Hepatocyte (in vitro differentiated cells): ENCODE measurements around the gene CYYR1. TPM values are rescaled to one million over a fixed set of nuclear protein-coding genes. Genes with fewer than 3 reads are reported as not detected.
A peak's percentile ranks its signal among the peaks of the same experiment; 100 is the strongest.

Experiments
- DNase-seq: peaks from one replicate; pipeline ENCODE4 v3.0.0-alpha.2; 2016; ENCODE audit warnings: low spot score
- H2AFZ ChIP-seq: fragments of 200-600 bp; sonication (generic); 2 replicates; pipeline ENCODE4 v1.6.0; 2016; ENCODE audit warnings: antibody characterized with exemption, mild to moderate bottlenecking
- H3K27ac ChIP-seq: fragments of 200-600 bp; sonication (generic); 2 replicates; pipeline ENCODE4 v1.5.1; 2016; ENCODE audit warnings: mild to moderate bottlenecking
- H3K27me3 ChIP-seq: fragments of 200-600 bp; sonication (generic); 2 replicates; pipeline ENCODE4 v1.6.1; 2016
- H3K36me3 ChIP-seq: fragments of 200-600 bp; sonication (generic); replicated peaks from 2 replicates; pipeline ENCODE4 v1.5.1; 2016; ENCODE audit warnings: low read depth; ENCODE audit not compliant: insufficient read depth
- H3K4me1 ChIP-seq: fragments of 200-600 bp; sonication (generic); 2 replicates; pipeline ENCODE4 v1.5.1; 2016; ENCODE audit warnings: mild to moderate bottlenecking, moderate library complexity; ENCODE audit not compliant: insufficient read depth
- H3K4me2 ChIP-seq: fragments of 200-600 bp; sonication (generic); 2 replicates; pipeline ENCODE4 v1.6.0; 2016
- H3K4me3 ChIP-seq: fragments of 200-600 bp; sonication (generic); 2 replicates; pipeline ENCODE4 v1.5.1; 2016; ENCODE audit warnings: mild to moderate bottlenecking
- H3K79me2 ChIP-seq: fragments of 200-600 bp; sonication (generic); 2 replicates; pipeline ENCODE4 v1.6.0; 2017; ENCODE audit warnings: mild to moderate bottlenecking
- H3K9me2 ChIP-seq: fragments of 200-600 bp; sonication (generic); replicated peaks from 2 replicates; pipeline ENCODE4 v1.6.0; 2017; ENCODE audit warnings: mild to moderate bottlenecking; ENCODE audit not compliant: insufficient read depth
- H3K9me3 ChIP-seq: fragments of 200-600 bp; sonication (generic); 2 replicates; pipeline ENCODE4 v1.5.1; 2016; ENCODE audit warnings: low read depth, mild to moderate bottlenecking
- H4K20me1 ChIP-seq: fragments of 200-600 bp; sonication (generic); 2 replicates; pipeline ENCODE4 v1.6.0; 2016; ENCODE audit warnings: mild to moderate bottlenecking; ENCODE audit not compliant: insufficient read depth, poor library complexity, severe bottlenecking
- CTCF ChIP-seq: fragments of 200-600 bp; sonication (generic); IDR thresholded peaks from 2 replicates; pipeline ENCODE4 v1.5.1; 2016; ENCODE audit warnings: antibody characterized with exemption, mild to moderate bottlenecking; ENCODE audit not compliant: poor library complexity
- EZH2 ChIP-seq: fragments of 200-600 bp; sonication (generic); IDR thresholded peaks from 2 replicates; pipeline ENCODE4 v1.6.1; 2016; ENCODE audit warnings: antibody characterized with exemption, mild to moderate bottlenecking, borderline replicate concordance
- EZH2phosphoT487 ChIP-seq: fragments of 200-600 bp; sonication (generic); IDR thresholded peaks from one replicate; pipeline ENCODE4 v1.6.1; 2018; ENCODE audit warnings: antibody characterized with exemption, mild to moderate bottlenecking, low read depth, moderate library complexity; ENCODE audit not compliant: unreplicated experiment, severe bottlenecking
- WGBS: methylation state at CpG from one replicate; pipeline ENCODE4 v1.1.6; 2016; ENCODE audit warnings: low lambda C conversion rate; ENCODE audit errors: missing lambda C conversion rate; 5-methylcytosine and 5-hydroxymethylcytosine counted together
- polyA plus RNA-seq: library from polyadenylated mRNA; unstranded; fragments of >200 nt; fragmentation: Nextera tagmentation; extraction: Ambion mirVana; gene quantifications from 2 replicates; pipeline ENCODE4 v1.2.1, GENCODE V29; 2016
- total RNA-seq: library from RNA; depleted of rRNA; stranded (reverse); fragments of >200 nt; gene quantifications from 2 replicates; pipeline ENCODE4 v1.2.3, GENCODE V29; 2014

Gene CYYR1
- total and polyA plus RNA-seq, 2 experiments from 2014 or later = 6.6 to 7.6 TPM

GRCh38 chr21:26501495-26502021 is 71.5 kb downstream of the CYYR1 start:
- Histone ChIP-seq H2AFZ (no peak overlapping the region), H3K4me3 (no peak overlapping the region), H3K79me2 (no peaks in the 10 kb centered on the region), H3K4me1 (no peaks in the 10 kb centered on the region), H3K36me3 (no peaks in the 10 kb centered on the region), H3K27me3 (no peaks in the 10 kb centered on the region), H3K4me2 (no peak overlapping the region), H4K20me1 (no peaks in the 10 kb centered on the region), H3K9me3 (no peaks in the 10 kb centered on the region), H3K9me2 (no peaks in the 10 kb centered on the region), H3K27ac (no peak overlapping the region)
- 91% methylated on average over 3 of the region's 3 CpGs for WGBS
- TF ChIP-seq EZH2 (no peak), EZH2phosphoT487 (no peak), CTCF (no peak)
- no peak for DNase-seq

DNA sequence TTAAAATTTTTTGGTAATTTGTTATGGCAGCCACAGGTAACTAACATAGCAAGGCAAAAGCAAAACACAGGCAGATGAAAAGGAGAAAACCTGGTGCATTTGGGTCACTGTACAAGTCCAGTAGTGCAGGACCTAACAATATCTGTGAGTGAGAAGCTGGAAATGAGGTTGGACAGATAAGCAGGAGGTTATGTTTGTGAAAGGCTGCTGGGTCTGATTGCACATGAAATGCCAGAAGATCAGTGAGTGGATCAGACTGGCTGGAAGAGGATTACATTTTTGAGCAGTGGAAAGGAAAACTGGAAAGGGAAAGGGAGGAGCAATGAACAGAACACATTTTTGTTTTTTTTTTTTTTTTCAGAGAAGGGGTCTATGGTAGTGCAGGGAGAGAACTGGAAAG is 73.6 kb downstream of the CYYR1 start:
- no peak for TF ChIP-seq CTCF
- no peak for TF ChIP-seq EZH2phosphoT487
- TF ChIP-seq EZH2 = no peak
- DNase-seq = peak; percentile 11
- Histone ChIP-seq H3K9me3 (no peaks in the 10 kb centered on the region), H3K27ac (no peak overlapping the region), H2AFZ (no peak overlapping the region), H3K9me2 (no peaks in the 10 kb centered on the region), H3K4me2 (no peak overlapping the region), H3K79me2 (no peaks in the 10 kb centered on the region), H4K20me1 (no peaks in the 10 kb centered on the region), H3K4me3 (no peak overlapping the region), H3K4me1 (no peaks in the 10 kb centered on the region), H3K36me3 (no peaks in the 10 kb centered on the region), H3K27me3 (no peaks in the 10 kb centered on the region)

DNA sequence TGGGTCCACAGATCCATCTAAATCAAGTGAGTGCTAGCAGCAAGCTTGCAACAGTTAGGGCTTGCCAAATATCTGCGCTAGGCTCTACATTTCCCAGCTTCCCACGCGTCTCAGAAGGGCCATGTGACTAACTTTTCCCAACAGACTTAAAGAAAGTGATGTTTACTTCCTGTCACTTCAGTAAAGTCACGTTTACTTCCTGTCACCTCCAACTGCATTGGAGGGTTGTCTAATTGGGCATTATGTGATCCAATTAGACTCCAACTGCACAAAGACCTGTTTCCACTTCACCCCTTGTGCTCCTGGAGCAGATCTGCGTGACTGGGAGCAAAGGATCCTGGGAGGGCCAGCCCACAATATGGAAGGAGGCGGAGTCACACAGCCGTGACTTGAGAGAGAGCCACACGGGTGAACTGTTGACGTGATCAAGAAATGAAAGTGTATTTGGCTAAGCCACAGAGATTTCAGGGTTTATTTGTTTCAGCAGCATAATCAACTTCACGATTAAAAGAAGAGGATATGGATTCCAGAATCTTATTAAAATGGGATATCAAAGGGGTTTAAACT is 77.7 kb downstream of the CYYR1 start:
- no peak for TF ChIP-seq EZH2phosphoT487
- no peak for TF ChIP-seq CTCF
- TF ChIP-seq EZH2 = no peak
- Histone ChIP-seq H3K4me2 (no peak overlapping the region), H2AFZ (no peak overlapping the region), H3K27ac (no peak overlapping the region), H4K20me1 (no peaks in the 10 kb centered on the region), H3K4me1 (no peaks in the 10 kb centered on the region), H3K79me2 (no peaks in the 10 kb centered on the region), H3K27me3 (no peaks in the 10 kb centered on the region), H3K36me3 (no peaks in the 10 kb centered on the region), H3K9me2 (no peaks in the 10 kb centered on the region), H3K4me3 (no peak overlapping the region), H3K9me3 (no peaks in the 10 kb centered on the region)
- DNase-seq = no peak
- WGBS = 95% methylated on average over 10 of the region's 10 CpGs

- Histone ChIP-seq H3K4me1 (no peaks in the 10 kb centered on the region), H3K36me3 (no peaks in the 10 kb centered on the region), H2AFZ (no peak overlapping the region), H3K79me2 (no peaks in the 10 kb centered on the region), H3K27ac (no peak overlapping the region), H3K4me2 (no peak overlapping the region), H3K27me3 (no peaks in the 10 kb centered on the region), H3K4me3 (no peak overlapping the region), H4K20me1 (no peaks in the 10 kb centered on the region), H3K9me2 (no peaks in the 10 kb centered on the region), H3K9me3 (no peaks in the 10 kb centered on the region)
- TF ChIP-seq EZH2phosphoT487 = no peak
- TF ChIP-seq CTCF = no peak
- no peak for TF ChIP-seq EZH2
- WGBS = 70% methylated on average over 3 of the region's 3 CpGs
- DNase-seq = no peak
Observed at GRCh38 chr21:26491663-26492062, 81.4 kb downstream of the CYYR1 start.
